ENCODE results near the gene CDIP1. TPM values are rescaled to one million over a fixed set of nuclear protein-coding genes. Genes with fewer than 3 reads are reported as not detected.

CDIP1 gene
- total and polyA plus RNA-seq, 2 of the 8 experiments (the other 6 are each of a cell fraction or from before 2014, with no cell fraction given) = 56.6 to 76.3 TPM

DNA sequence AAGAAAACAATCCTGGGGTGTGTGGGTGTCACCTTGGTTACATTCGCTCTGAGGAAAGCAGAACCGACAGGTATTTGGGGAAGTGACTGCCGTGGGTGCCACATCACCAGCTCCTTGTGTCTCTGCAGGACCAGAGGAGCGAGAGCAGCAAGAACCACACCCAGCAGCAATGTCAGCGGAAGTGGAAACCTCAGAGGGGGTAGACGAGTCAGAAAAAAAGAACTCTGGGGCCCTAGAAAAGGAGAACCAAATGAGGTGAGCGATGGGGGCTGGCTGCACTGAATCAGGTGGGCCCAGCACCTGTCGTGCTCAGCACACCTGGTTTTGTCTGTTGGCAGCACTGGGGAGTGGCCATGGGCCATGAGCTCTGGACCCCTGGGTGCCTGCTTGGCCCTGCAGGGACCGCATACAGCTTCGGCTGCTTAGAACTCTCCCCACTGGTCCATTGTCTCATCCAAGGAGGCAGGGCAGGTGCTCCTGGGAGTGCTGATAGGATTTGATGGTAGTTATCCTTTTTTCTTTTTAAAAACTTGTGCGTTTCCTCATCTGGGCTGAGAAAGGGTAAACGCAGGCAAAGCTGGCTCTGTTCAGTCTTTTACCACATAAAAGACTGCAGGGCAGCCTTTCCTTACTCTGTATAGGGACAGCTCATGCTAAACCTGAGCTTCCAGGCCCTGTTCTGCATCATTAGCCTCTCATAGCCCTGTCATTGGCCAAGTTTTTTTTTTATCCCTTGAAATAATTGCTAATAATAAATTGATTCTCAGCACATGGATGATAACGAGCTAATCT is 33.0 kb downstream of the CDIP1 start (continued):
- no peak for TF ChIP-seq TAF7 (optimal IDR thresholded peaks at IDR 0.05; ENCODE audit: borderline replicate concordance, low read depth, low read length)
- TF ChIP-seq BACH1 (IDR thresholded peaks at IDR 0.05; ENCODE audit: low read length) = no peak
- no peak for TF ChIP-seq SP4 (IDR thresholded peaks at IDR 0.05; ENCODE audit: low read length)
- no peak for TF ChIP-seq NANOG (IDR thresholded peaks at IDR 0.05; ENCODE audit: insufficient read depth, low read depth, low read length, poor library complexity, severe bottlenecking)
- TF ChIP-seq CHD1 (IDR thresholded peaks at IDR 0.05; ENCODE audit: low read depth, low read length) = no peak
- TF ChIP-seq, protein P1, sequence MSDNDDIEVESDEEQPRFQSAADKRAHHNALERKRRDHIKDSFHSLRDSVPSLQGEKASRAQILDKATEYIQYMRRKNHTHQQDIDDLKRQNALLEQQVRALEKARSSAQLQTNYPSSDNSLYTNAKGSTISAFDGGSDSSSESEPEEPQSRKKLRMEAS (IDR thresholded peaks at IDR 0.05) = no peak

All from H1 (cell line).